ENCODE results near the gene POC1B. TPM values are rescaled to one million over a fixed set of nuclear protein-coding genes. Genes with fewer than 3 reads are reported as not detected.

Gene POC1B
- total RNA-seq, 1 experiment from 2014 or later = 13.6 TPM

DNA sequence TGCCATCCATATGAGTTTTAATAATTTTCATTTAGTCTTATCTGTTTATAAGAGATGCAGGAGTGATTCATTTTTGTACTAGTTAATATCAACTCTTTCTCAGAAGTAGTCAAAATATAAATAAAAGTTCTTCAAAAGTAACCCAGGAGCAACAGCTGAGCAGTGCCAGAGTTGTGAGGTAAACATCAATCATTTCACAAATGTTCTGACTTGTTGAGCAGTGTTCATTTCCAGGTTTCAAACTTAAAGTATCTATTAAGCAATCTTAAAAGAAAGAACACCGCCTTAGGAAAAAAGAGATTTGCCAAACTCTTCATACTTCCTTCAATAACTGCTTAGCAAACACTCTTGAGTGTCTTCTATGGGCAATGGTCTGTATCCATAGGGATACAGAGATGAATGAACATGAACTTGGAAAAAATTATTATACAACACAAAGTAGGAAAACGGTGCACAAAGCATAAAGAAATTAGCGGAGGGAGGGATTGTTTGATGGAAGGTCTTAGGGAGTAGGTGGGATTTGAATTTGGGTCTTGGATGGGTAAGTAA, 41.9 kb upstream of the POC1B start:
- Histone ChIP-seq H3K4me3 (no peak overlapping the region), H3K9me3 (ENCODE audit: insufficient read depth, low read depth) (no peaks in the 10 kb centered on the region), H3K9me2 (ENCODE audit: insufficient read depth) (no peaks in the 10 kb centered on the region), H2AFZ (no peak overlapping the region), H3K4me1 (replicated peaks; ENCODE audit: insufficient read depth) (no peaks in the 10 kb centered on the region), H3K79me2 (ENCODE audit: low read depth) (no peaks in the 10 kb centered on the region), H3K4me2 (no peak overlapping the region), H4K20me1 (ENCODE audit: insufficient read depth) (no peaks in the 10 kb centered on the region), H3F3A (ENCODE audit: insufficient read depth, low read depth) (no peaks in the 10 kb centered on the region), H3K27me3 (ENCODE audit: insufficient read depth, low read depth) (no peaks in the 10 kb centered on the region), H3K36me3 (ENCODE audit: low read depth) (no peaks in the 10 kb centered on the region), H3K27ac (no peak overlapping the region)
- DNase-seq = no peak
- CTCF ChIA-PET = no interaction called here
- intact Hi-C loops (cut with micrococcal nuclease; ENCODE audit: unreplicated experiment) = no loop called here
- no peak for TF ChIP-seq EZH2 (IDR thresholded peaks at IDR 0.05; ENCODE audit: low read depth)
- TF ChIP-seq, protein P1, sequence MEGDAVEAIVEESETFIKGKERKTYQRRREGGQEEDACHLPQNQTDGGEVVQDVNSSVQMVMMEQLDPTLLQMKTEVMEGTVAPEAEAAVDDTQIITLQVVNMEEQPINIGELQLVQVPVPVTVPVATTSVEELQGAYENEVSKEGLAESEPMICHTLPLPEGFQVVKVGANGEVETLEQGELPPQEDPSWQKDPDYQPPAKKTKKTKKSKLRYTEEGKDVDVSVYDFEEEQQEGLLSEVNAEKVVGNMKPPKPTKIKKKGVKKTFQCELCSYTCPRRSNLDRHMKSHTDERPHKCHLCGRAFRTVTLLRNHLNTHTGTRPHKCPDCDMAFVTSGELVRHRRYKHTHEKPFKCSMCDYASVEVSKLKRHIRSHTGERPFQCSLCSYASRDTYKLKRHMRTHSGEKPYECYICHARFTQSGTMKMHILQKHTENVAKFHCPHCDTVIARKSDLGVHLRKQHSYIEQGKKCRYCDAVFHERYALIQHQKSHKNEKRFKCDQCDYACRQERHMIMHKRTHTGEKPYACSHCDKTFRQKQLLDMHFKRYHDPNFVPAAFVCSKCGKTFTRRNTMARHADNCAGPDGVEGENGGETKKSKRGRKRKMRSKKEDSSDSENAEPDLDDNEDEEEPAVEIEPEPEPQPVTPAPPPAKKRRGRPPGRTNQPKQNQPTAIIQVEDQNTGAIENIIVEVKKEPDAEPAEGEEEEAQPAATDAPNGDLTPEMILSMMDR (conservative IDR thresholded peaks at IDR 0.05) = no peak
- no TSS peak for BruUV-seq (replicated peaks)
- POLR2A ChIA-PET (ENCODE audit: unreplicated experiment) = no interaction called here

DNA sequence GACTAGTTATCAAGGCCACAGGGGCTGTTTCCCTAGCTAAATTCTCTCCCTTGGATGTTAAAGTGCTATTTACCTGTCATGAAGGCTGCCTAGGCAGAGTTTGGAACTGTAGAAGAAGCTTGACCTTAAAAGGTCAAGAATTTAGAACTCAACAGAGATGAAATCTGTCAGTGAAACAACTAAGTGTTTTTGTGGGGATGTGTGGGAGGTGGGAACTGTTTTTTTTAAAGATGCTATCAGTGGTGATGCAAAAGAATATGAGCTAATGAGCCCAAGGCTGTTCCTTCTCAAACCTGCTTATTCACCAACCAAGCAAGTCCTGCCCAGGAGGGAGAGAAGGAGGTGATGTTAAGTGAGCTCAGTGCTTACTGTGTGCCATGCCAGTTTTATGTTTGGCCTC, 40.8 kb upstream of the POC1B start:
- CTCF ChIA-PET = interaction anchor here (0.5 kb wide), 1 partner anchor 34 kb away, joined by 4 read pairs; no protein-coding TSS in a partner anchor
- DNase-seq = no peak
- POLR2A ChIA-PET (ENCODE audit: unreplicated experiment) = interaction anchor here (0.6 to 0.7 kb wide), 2 partner anchors 132 to 141 kb away, joined by 5 read pairs; no protein-coding TSS in a partner anchor

DNA sequence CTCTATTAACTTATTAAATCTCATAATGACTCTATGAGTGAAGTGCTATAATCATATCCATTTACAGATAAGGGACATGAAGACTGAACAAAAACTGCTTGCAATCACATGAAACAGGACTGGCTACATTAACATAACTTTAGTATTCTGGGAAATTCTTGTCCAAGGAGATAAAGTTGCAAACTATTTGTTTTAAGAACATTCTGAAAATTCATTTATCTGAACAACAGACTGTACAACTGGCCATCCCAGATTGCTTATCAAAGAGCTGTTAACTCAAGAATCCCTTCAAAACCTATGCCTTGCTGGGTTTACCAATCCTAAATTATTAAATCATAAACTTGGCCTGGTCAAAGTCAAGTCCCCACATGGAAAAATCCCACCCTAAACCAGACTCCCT, 39.2 kb upstream of the POC1B start:
- H3K27me3 ChIP-seq (ENCODE audit: insufficient read depth, low read depth) = no peaks in the 10 kb centered on the region
- POLR2A ChIA-PET (ENCODE audit: unreplicated experiment) = no interaction called here
- H3K9me2 ChIP-seq (ENCODE audit: insufficient read depth) = no peaks in the 10 kb centered on the region
- no TSS peak for BruUV-seq (replicated peaks)
- TF ChIP-seq EZH2 (IDR thresholded peaks at IDR 0.05; ENCODE audit: low read depth) = no peak
- TF ChIP-seq, protein P1 (conservative IDR thresholded peaks at IDR 0.05) = no peak
- no peaks in the 10 kb centered on the region for H3F3A ChIP-seq (ENCODE audit: insufficient read depth, low read depth)
- H4K20me1 ChIP-seq (ENCODE audit: insufficient read depth) = no peaks in the 10 kb centered on the region
- H3K79me2 ChIP-seq (ENCODE audit: low read depth) = no peaks in the 10 kb centered on the region
- intact Hi-C loops (cut with micrococcal nuclease; ENCODE audit: unreplicated experiment) = no loop called here
- H3K4me2 ChIP-seq = no peak overlapping the region
- no peak overlapping the region for H2AFZ ChIP-seq
- H3K27ac ChIP-seq = no peak overlapping the region
- 0 out of 2 replicates have a peak, but pooled peaks cover 4% of the 10 kb centered on the region for H3K9me3 ChIP-seq (ENCODE audit: insufficient read depth, low read depth)
- CTCF ChIA-PET = no interaction called here
- H3K4me1 ChIP-seq (replicated peaks; ENCODE audit: insufficient read depth) = no peaks in the 10 kb centered on the region
- H3K36me3 ChIP-seq (ENCODE audit: low read depth) = no peaks in the 10 kb centered on the region
- H3K4me3 ChIP-seq = no peak overlapping the region
- no peak for DNase-seq

More for the DNA sequence above, 40.8 kb upstream of the POC1B start:
- TF ChIP-seq EZH2 (IDR thresholded peaks at IDR 0.05; ENCODE audit: low read depth) = no peak
- TF ChIP-seq, protein P1 (conservative IDR thresholded peaks at IDR 0.05) = no peak
- Histone ChIP-seq H2AFZ (no peak overlapping the region), H3F3A (ENCODE audit: insufficient read depth, low read depth) (no peaks in the 10 kb centered on the region), H3K9me2 (ENCODE audit: insufficient read depth) (no peaks in the 10 kb centered on the region), H3K4me2 (no peak overlapping the region), H3K79me2 (ENCODE audit: low read depth) (no peaks in the 10 kb centered on the region), H3K9me3 (ENCODE audit: insufficient read depth, low read depth) (no peaks in the 10 kb centered on the region), H3K4me1 (replicated peaks; ENCODE audit: insufficient read depth) (no peaks in the 10 kb centered on the region), H4K20me1 (ENCODE audit: insufficient read depth) (no peaks in the 10 kb centered on the region), H3K27ac (no peak overlapping the region), H3K4me3 (no peak overlapping the region), H3K27me3 (ENCODE audit: insufficient read depth, low read depth) (no peaks in the 10 kb centered on the region), H3K36me3 (ENCODE audit: low read depth) (no peaks in the 10 kb centered on the region)
- intact Hi-C loops (cut with micrococcal nuclease; ENCODE audit: unreplicated experiment) = no loop called here
- no TSS peak for BruUV-seq (replicated peaks)
